HCT116 (cell line): Measurements from ENCODE around the gene PPP1R16B. TPM values are rescaled to one million over a fixed set of nuclear protein-coding genes. Genes with fewer than 3 reads are reported as not detected.
"Not testable (repeated sequence)": the region's sequence is repeated elsewhere in the genome, so short reads cannot be mapped to it uniquely, and the experiment has no call there.

ENCODE experiments used
- ATAC-seq: fragments of 200-7000 bp; cut with Tn5 transposase; 2 replicates; pipeline ENCODE4 v1.9.1; 2020; ENCODE audit warnings: mild to moderate bottlenecking, moderate library complexity
- BruUV-seq: library from RNA; stranded (reverse); fragments of 400-500 nt; replicated peaks from 2 replicates; lab custom pipeline; 2021; lab: Mats Ljungman, UMichigan
- CTCF ChIA-PET: fragments of 300-600 bp; sonication (Branson Sonifier 250); formaldehyde crosslinking; loops from one replicate; lab custom pipeline; 2021; ENCODE audit warnings: antibody characterized with exemption; lab: Charles Lee
- POLR2A ChIA-PET: fragments of 300-600, 350-600 bp; sonication (Branson Sonifier 250); formaldehyde crosslinking; loops from one replicate; lab custom pipeline; 2021; ENCODE audit warnings: antibody characterized with exemption; lab: Charles Lee
- RAD21 ChIA-PET, 2 experiments: fragments of 300-600 bp; sonication (Branson Sonifier 250); formaldehyde crosslinking; loops; one replicate each; lab custom pipeline; 2023; ENCODE audit warnings: low total read pairs in 2 of 2; ENCODE audit not compliant: uncharacterized antibody in 2 of 2, unreplicated experiment in 2 of 2, low non-redundant PET in 1 of 2; lab: Charles Lee
- DNase-seq: peaks from one replicate; pipeline ENCODE4 v3.0.0-alpha.2; 2010; ENCODE audit warnings: low read depth, low spot score
- H2AFZ ChIP-seq: fragments of 200-600 bp; shearing (Covaris generic), sonication (generic); 2 replicates; pipeline ENCODE4 v1.6.1; 2017; ENCODE audit warnings: low read depth, mixed run types, mixed read lengths, antibody characterized with exemption, low read length; ENCODE audit not compliant: poor library complexity, severe bottlenecking
- H3K27ac ChIP-seq: 2 replicates; pipeline ENCODE4 v1.5.1; 2012; ENCODE audit warnings: low read depth, low read length
- H3K27me3 ChIP-seq: fragments of 200-600 bp; sonication (generic); 2 replicates; pipeline ENCODE4 v1.6.1; 2016; ENCODE audit warnings: mixed run types, low read length, mixed read lengths; ENCODE audit not compliant: insufficient read depth
- H3K36me3 ChIP-seq, 2 experiments: fragments of 200-500 bp in 1 of 2; fragments of 200-600 bp in 1 of 2; sonication (Bioruptor generic) in 1 of 2; sonication (generic) in 1 of 2; 2 replicates each; pipeline versions ENCODE4 v1.5.1 to v1.6.1; 2014 to 2016; ENCODE audit warnings: low read length in 2 of 2, inconsistent platforms in 1 of 2, mixed read lengths in 1 of 2, mixed run types in 1 of 2; ENCODE audit not compliant: insufficient read depth in 2 of 2, control insufficient read depth in 1 of 2
- H3K4me1 ChIP-seq, 2 experiments: fragments of 200-600 bp in 1 of 2; sonication (generic) in 1 of 2; 2 replicates each; pipeline versions ENCODE4 v1.5.1 to v1.6.1; 2012 to 2017; ENCODE audit warnings: low read length in 2 of 2, inconsistent platforms in 1 of 2, mild to moderate bottlenecking in 1 of 2, mixed read lengths in 1 of 2, mixed run types in 1 of 2, moderate library complexity in 1 of 2; ENCODE audit not compliant: insufficient read depth in 2 of 2, control insufficient read depth in 1 of 2
- H3K4me2 ChIP-seq: fragments of 200-600 bp; sonication (generic); 2 replicates; pipeline ENCODE4 v1.6.1; 2017; ENCODE audit warnings: mixed run types, low read length, mixed read lengths
- H3K4me3 ChIP-seq, 2 experiments: fragments of 200-600 bp in 1 of 2; sonication (generic) in 1 of 2; replicated peaks in 1 of 2; 2 replicates each; pipeline ENCODE4 v1.5.1; 2011 to 2016; ENCODE audit warnings: low read length in 2 of 2, control low read depth in 1 of 2, low read depth in 1 of 2, mild to moderate bottlenecking in 1 of 2, mixed read lengths in 1 of 2, mixed run types in 1 of 2
- H3K79me2 ChIP-seq: fragments of 200-600 bp; sonication (generic); 2 replicates; pipeline ENCODE4 v1.6.1; 2017; ENCODE audit warnings: mild to moderate bottlenecking, mixed run types, low read length, moderate library complexity, mixed read lengths; ENCODE audit not compliant: insufficient read depth
- H3K9ac ChIP-seq: fragments of 200-600 bp; sonication (generic); 2 replicates; pipeline ENCODE4 v1.6.1; 2016; ENCODE audit warnings: low read length, mixed read lengths
- H3K9me2 ChIP-seq: fragments of 200-600 bp; sonication (generic), shearing (Covaris generic); 2 replicates; pipeline ENCODE4 v1.6.1; 2017; ENCODE audit warnings: mixed run types, mild to moderate bottlenecking, moderate library complexity; ENCODE audit not compliant: insufficient read depth
- H3K9me3 ChIP-seq, 2 experiments: fragments of 200-500 bp in 1 of 2; fragments of 200-600 bp in 1 of 2; sonication (Bioruptor generic) in 1 of 2; sonication (generic) in 1 of 2; 2 replicates each; pipeline ENCODE4 v1.6.1; 2014 to 2017; ENCODE audit warnings: low read length in 2 of 2, mixed read lengths in 2 of 2, inconsistent platforms in 1 of 2, low read depth in 1 of 2, mild to moderate bottlenecking in 1 of 2, mixed run types in 1 of 2, moderate library complexity in 1 of 2; ENCODE audit not compliant: control insufficient read depth in 1 of 2, insufficient read depth in 1 of 2
- H4K20me1 ChIP-seq: fragments of 200-600 bp; sonication (generic), shearing (Covaris generic); 2 replicates; pipeline ENCODE4 v1.6.1; 2017; ENCODE audit warnings: mixed run types, mild to moderate bottlenecking, moderate library complexity; ENCODE audit not compliant: insufficient read depth
- FOSL1 ChIP-seq: IDR thresholded peaks from 2 replicates; pipeline ENCODE4 v1.6.1; 2012; ENCODE audit warnings: low read depth
- SIN3A ChIP-seq: IDR thresholded peaks from 2 replicates; pipeline ENCODE4 v1.6.1; 2012; ENCODE audit warnings: low read depth
- intact Hi-C: fragments of 100-400 bp; cut with micrococcal nuclease; formaldehyde crosslinking; loops from 2 replicates; pipeline ENCODE4 v1.10.0; 2022
- total RNA-seq: library from RNA; stranded (reverse); gene quantifications from one replicate; pipeline ENCODE4 v1.2.1, GENCODE V29; 2021; ENCODE audit not compliant: unreplicated experiment

Gene PPP1R16B
- total RNA-seq, 1 experiment from 2014 or later = 0.52 TPM

GRCh38 chr20:38859070-38859690, 53.7 kb downstream of the PPP1R16B start:
- Histone ChIP-seq H3K4me1 (peaks cover 3 to 19% of the 10 kb centered on the region in 2 experiments; a peak in 3 of 4 replicates), H3K27ac (no peak overlapping the region), H2AFZ (no peak overlapping the region), H3K9ac (no peak overlapping the region), H3K27me3 (no peaks in the 10 kb centered on the region), H4K20me1 (no peaks in the 10 kb centered on the region), H3K79me2 (no peaks in the 10 kb centered on the region), H3K4me2 (no peak overlapping the region), H3K9me3 (no peaks in the 10 kb centered on the region), H3K36me3 (no peaks in the 10 kb centered on the region), H3K4me3 (no peak overlapping the region), H3K9me2 (no peaks in the 10 kb centered on the region)
- no TSS peak for BruUV-seq
- ChIA-PET CTCF (interaction anchor here (1.3 to 1.6 kb wide), 2 partner anchors 12 to 59 kb away, joined by 3 to 5 read pairs; no protein-coding TSS in a partner anchor), RAD21 (no interaction called here), POLR2A (no interaction called here)
- no peak for TF ChIP-seq SIN3A
- TF ChIP-seq FOSL1 = no peak
- DNase-seq (no peak), ATAC-seq (no peak)
- intact Hi-C loops = no loop called here

GRCh38 chr20:38859857-38860256, 54.4 kb downstream of the PPP1R16B start:
- H3K79me2 ChIP-seq, POLR2A ChIA-PET, H3K9me2 ChIP-seq, H3K36me3 ChIP-seq, intact Hi-C loops, H3K27me3 ChIP-seq, BruUV-seq, H4K20me1 ChIP-seq, H2AFZ ChIP-seq, H3K9ac ChIP-seq, H3K27ac ChIP-seq, H3K4me3 ChIP-seq, RAD21 ChIA-PET, H3K4me2 ChIP-seq, DNase-seq, H3K9me3 ChIP-seq: not testable (repeated sequence)
- ATAC-seq = peak; percentile 28; the same call in 1 of the 2 replicates
- H3K4me1 ChIP-seq = peaks cover 3 to 17% of the 10 kb centered on the region in 2 experiments; a peak in 3 of 4 replicates
- CTCF ChIA-PET = interaction anchor here (1.5 to 1.6 kb wide), 3 partner anchors 11 to 24 kb away, joined by 5 read pairs; no protein-coding TSS in a partner anchor
